GM12878 (cell line): Measurements from ENCODE around the gene CXADR.

Experiments used
- BHLHE40 ChIP-seq, 2 experiments: fragments of 450-650 bp in 1 of 2; IDR thresholded peaks; 2 replicates each; pipeline ENCODE4 v1.6.1; 2011 to 2017; ENCODE audit warnings: low read depth in 2 of 2, borderline replicate concordance in 1 of 2, improper control_type of control experiment in 1 of 2, low read length in 1 of 2, mild to moderate bottlenecking in 1 of 2
- EZH2 ChIP-seq: IDR thresholded peaks from 2 replicates; pipeline ENCODE4 v1.6.1; 2012; ENCODE audit warnings: low read depth, mild to moderate bottlenecking, control low read depth, inconsistent platforms, low read length, borderline replicate concordance; ENCODE audit not compliant: control insufficient read depth
- JUNB ChIP-seq: IDR thresholded peaks from 2 replicates; pipeline ENCODE4 v1.6.1; 2016; ENCODE audit warnings: antibody characterized with exemption, mild to moderate bottlenecking
- SIN3A ChIP-seq: IDR thresholded peaks from 2 replicates; pipeline ENCODE4 v1.6.1; 2012; ENCODE audit warnings: low read depth, low read length, improper control_type of control experiment
- YY1 ChIP-seq: IDR thresholded peaks from 2 replicates; pipeline ENCODE4 v1.6.1; 2011; ENCODE audit warnings: low read depth, mild to moderate bottlenecking, low read length
- TF ChIP-seq, protein P1 (sequence below), 3 experiments: IDR thresholded peaks in 2 of 3; conservative IDR thresholded peaks in 1 of 3; 2 replicates each; pipeline ENCODE4 v1.5.1; 2011; ENCODE audit warnings: low read depth in 3 of 3, low read length in 3 of 3, mild to moderate bottlenecking in 3 of 3, control low read depth in 2 of 3, moderate library complexity in 2 of 3, inconsistent platforms in 1 of 3, mixed read lengths in 1 of 3; ENCODE audit not compliant: control insufficient read depth in 2 of 3, insufficient read depth in 1 of 3; ENCODE audit errors: extremely low read depth in 1 of 3
- TF ChIP-seq, protein P2 (sequence below): IDR thresholded peaks from 2 replicates; pipeline ENCODE4 v1.6.1; 2012; ENCODE audit warnings: mild to moderate bottlenecking, low read depth, low read length

DNA sequence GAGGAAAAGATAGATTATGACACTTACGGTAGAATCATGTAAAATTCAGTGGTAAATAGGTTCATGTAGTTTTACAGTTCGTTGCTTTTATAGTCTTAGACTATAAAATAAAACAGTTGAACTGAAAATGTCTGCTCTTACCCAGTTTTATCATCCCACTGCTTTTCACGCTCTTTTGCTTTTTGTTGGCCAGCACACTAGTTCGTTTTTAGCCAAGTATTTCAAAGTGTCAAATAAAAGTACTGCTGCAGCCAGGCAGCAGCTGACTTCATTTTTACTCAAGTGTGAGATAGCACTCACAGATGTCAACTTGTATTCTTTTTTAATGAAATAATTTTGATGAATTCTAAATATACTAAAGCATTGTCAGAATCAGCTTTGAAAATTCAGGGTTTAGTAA lies 118.4 kb downstream of the CXADR start:
- TF ChIP-seq, protein P1, sequence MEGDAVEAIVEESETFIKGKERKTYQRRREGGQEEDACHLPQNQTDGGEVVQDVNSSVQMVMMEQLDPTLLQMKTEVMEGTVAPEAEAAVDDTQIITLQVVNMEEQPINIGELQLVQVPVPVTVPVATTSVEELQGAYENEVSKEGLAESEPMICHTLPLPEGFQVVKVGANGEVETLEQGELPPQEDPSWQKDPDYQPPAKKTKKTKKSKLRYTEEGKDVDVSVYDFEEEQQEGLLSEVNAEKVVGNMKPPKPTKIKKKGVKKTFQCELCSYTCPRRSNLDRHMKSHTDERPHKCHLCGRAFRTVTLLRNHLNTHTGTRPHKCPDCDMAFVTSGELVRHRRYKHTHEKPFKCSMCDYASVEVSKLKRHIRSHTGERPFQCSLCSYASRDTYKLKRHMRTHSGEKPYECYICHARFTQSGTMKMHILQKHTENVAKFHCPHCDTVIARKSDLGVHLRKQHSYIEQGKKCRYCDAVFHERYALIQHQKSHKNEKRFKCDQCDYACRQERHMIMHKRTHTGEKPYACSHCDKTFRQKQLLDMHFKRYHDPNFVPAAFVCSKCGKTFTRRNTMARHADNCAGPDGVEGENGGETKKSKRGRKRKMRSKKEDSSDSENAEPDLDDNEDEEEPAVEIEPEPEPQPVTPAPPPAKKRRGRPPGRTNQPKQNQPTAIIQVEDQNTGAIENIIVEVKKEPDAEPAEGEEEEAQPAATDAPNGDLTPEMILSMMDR (IDR thresholded peaks at IDR 0.05 in 2 of 3, conservative IDR thresholded peaks at IDR 0.05 in 1 of 3; ENCODE audit: control insufficient read depth in 2 of 3, extremely low read depth in 1 of 3, insufficient read depth in 1 of 3, low read depth in 3 of 3, low read length in 3 of 3) = no peak
- TF ChIP-seq EZH2 (no peak), YY1 (no peak), JUNB (no peak), SIN3A (no peak), BHLHE40 (IDR thresholded peaks at IDR 0.05; ENCODE audit: borderline replicate concordance in 1 of 2, low read depth in 2 of 2, low read length in 1 of 2) (no peak)
- TF ChIP-seq, protein P2, sequence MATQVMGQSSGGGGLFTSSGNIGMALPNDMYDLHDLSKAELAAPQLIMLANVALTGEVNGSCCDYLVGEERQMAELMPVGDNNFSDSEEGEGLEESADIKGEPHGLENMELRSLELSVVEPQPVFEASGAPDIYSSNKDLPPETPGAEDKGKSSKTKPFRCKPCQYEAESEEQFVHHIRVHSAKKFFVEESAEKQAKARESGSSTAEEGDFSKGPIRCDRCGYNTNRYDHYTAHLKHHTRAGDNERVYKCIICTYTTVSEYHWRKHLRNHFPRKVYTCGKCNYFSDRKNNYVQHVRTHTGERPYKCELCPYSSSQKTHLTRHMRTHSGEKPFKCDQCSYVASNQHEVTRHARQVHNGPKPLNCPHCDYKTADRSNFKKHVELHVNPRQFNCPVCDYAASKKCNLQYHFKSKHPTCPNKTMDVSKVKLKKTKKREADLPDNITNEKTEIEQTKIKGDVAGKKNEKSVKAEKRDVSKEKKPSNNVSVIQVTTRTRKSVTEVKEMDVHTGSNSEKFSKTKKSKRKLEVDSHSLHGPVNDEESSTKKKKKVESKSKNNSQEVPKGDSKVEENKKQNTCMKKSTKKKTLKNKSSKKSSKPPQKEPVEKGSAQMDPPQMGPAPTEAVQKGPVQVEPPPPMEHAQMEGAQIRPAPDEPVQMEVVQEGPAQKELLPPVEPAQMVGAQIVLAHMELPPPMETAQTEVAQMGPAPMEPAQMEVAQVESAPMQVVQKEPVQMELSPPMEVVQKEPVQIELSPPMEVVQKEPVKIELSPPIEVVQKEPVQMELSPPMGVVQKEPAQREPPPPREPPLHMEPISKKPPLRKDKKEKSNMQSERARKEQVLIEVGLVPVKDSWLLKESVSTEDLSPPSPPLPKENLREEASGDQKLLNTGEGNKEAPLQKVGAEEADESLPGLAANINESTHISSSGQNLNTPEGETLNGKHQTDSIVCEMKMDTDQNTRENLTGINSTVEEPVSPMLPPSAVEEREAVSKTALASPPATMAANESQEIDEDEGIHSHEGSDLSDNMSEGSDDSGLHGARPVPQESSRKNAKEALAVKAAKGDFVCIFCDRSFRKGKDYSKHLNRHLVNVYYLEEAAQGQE = no peak
